GM19238 (cell line): Measurements from ENCODE around the gene TPM2.

ENCODE experiments used
- DNase-seq: peaks from one replicate; pipeline ENCODE4 v3.0.0; 2011; ENCODE audit warnings: low spot score; ENCODE audit not compliant: insufficient read length

TPM2 gene

DNA sequence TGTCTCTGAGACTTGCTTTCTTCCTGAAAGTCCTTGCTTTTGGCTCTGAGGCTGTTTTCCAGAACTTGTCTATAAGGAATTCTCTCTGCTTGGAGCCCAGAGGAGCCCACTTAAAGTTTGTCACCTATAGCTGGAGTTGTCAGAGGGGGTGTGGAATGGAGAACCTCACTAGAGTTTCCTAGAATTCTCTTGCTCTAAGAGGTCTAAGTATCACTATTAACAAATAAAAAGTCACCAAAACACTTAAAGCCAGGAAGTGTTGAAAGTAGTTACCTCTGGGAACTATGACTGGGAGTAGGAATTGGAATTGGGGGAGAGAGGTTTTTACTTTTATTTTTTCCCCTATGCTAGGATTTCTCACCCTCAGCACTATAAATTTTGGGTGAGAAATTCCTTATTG is 54.0 kb downstream of the TPM2 start:
- no peak for DNase-seq
